ENCODE data around the gene SEZ6.

SEZ6 gene

DNA sequence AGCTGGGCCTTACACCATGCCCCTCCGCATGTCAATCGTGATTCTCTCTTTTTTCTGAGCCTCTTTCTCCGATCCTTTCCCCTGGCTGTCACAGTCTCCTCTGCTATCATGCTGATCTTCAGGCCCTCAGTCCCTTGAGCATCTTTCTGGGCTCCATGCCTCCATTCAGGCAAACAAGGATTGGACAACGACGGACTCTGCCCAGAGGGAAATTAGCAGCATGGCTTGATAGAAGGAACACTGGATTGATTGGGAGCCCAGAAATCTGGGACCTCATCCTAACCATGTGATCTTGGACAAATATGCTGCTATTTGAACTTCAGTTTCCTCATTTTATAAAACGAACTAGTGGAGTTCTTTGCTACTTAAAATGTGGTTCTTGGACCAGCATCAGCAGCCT is 35.0 kb downstream of the SEZ6 start:
- H3K9ac ChIP-seq (ENCODE audit: low read length in 5 of 5): no peak overlapping the region
- no peak overlapping the region for H3K4me3 ChIP-seq (ENCODE audit: low read depth in 1 of 5, low read length in 5 of 5)
- H3K4me1 ChIP-seq (ENCODE audit: control insufficient read depth in 5 of 5, insufficient read depth in 5 of 5, low read length in 5 of 5): peaks cover 16 to 87% (median 79%) of the 10 kb centered on the region in 5 donors
- no peaks in the 10 kb centered on the region for H3K36me3 ChIP-seq (ENCODE audit: control insufficient read depth in 5 of 5, insufficient read depth in 5 of 5, low read length in 5 of 5)
- no peak overlapping the region for H3K27ac ChIP-seq (ENCODE audit: low read depth, low read length)
- no peaks in the 10 kb centered on the region for H3K27me3 ChIP-seq (ENCODE audit: control insufficient read depth in 5 of 5, insufficient read depth in 4 of 5, low read length in 5 of 5)
- no peaks in the 10 kb centered on the region for H3K9me3 ChIP-seq (ENCODE audit: control insufficient read depth in 5 of 5, low read length in 5 of 5)

GRCh38 chr17:28969706-28970393 is 36.0 kb downstream of the SEZ6 start:
- H3K27ac ChIP-seq (ENCODE audit: low read depth, low read length): no peak overlapping the region
- H3K4me3 ChIP-seq (ENCODE audit: low read depth in 1 of 5, low read length in 5 of 5): no peak overlapping the region

GRCh38 chr17:28968914-28969295 is 36.9 kb downstream of the SEZ6 start:
- H3K27ac ChIP-seq (ENCODE audit: low read depth, low read length): no peak overlapping the region
- H3K4me1 ChIP-seq (ENCODE audit: control insufficient read depth in 5 of 5, insufficient read depth in 5 of 5, low read length in 5 of 5): peaks cover 13 to 70% (median 60%) of the 10 kb centered on the region in 5 donors
- peaks cover 0 to 6% (median 3%) of the 10 kb centered on the region in 5 donors for H3K27me3 ChIP-seq (ENCODE audit: control insufficient read depth in 5 of 5, insufficient read depth in 4 of 5, low read length in 5 of 5)
- no peaks in the 10 kb centered on the region for H3K36me3 ChIP-seq (ENCODE audit: control insufficient read depth in 5 of 5, insufficient read depth in 5 of 5, low read length in 5 of 5)
- H3K4me3 ChIP-seq (ENCODE audit: low read depth in 1 of 5, low read length in 5 of 5): no peak overlapping the region
- no peak overlapping the region for H3K9ac ChIP-seq (ENCODE audit: low read length in 5 of 5)
- H3K9me3 ChIP-seq (ENCODE audit: control insufficient read depth in 5 of 5, low read length in 5 of 5): no peaks in the 10 kb centered on the region

More at GRCh38 chr17:28969706-28970393, 36.0 kb downstream of the SEZ6 start:
- H3K27me3 ChIP-seq (ENCODE audit: control insufficient read depth in 5 of 5, insufficient read depth in 4 of 5, low read length in 5 of 5): no peaks in the 10 kb centered on the region
- H3K9ac ChIP-seq (ENCODE audit: low read length in 5 of 5): no peak overlapping the region
- no peaks in the 10 kb centered on the region for H3K36me3 ChIP-seq (ENCODE audit: control insufficient read depth in 5 of 5, insufficient read depth in 5 of 5, low read length in 5 of 5)
- no peaks in the 10 kb centered on the region for H3K9me3 ChIP-seq (ENCODE audit: control insufficient read depth in 5 of 5, low read length in 5 of 5)
- H3K4me1 ChIP-seq (ENCODE audit: control insufficient read depth in 5 of 5, insufficient read depth in 5 of 5, low read length in 5 of 5): peaks cover 16 to 79% (median 69%) of the 10 kb centered on the region in 5 donors

DNA sequence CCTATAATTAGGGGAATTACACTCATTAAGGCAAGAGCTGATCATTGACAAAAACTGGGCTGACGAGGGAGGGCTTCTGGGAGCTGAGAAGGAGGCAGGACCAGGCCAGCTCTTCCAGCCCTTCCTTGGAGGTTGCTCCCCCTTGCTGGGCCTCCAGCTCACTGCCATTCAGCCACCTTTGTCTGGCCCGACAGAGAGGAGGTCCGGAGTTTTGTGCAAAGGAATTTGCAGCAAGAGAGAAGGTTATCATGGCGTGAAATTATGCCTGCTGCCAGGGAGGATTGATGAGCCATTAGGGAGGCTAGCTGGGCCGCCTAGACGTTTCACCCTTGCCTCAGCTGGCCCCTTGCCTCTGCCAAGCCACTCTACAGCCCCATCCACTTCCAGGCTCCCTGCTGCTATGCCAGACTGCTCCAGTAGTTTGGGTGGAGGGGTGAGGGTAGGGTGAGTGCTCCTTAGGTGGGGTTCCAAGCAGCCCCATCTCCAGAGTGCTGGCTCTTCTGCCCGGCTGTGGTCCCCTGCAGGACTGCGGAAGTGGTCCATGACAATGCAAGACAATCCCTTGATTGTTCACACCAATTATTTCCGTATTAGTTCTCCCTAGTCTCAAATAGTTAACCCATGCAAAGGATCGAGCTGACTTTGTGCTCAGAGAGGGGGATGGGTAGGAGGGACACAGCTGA is 37.5 kb downstream of the SEZ6 start:
- peaks cover 0 to 11% (median 4%) of the 10 kb centered on the region in 5 donors for H3K27me3 ChIP-seq (ENCODE audit: control insufficient read depth in 5 of 5, insufficient read depth in 4 of 5, low read length in 5 of 5)
- H3K9ac ChIP-seq (ENCODE audit: low read length in 5 of 5): no peak overlapping the region
- no peaks in the 10 kb centered on the region for H3K36me3 ChIP-seq (ENCODE audit: control insufficient read depth in 5 of 5, insufficient read depth in 5 of 5, low read length in 5 of 5)
- H3K27ac ChIP-seq (ENCODE audit: low read depth, low read length): no peak overlapping the region
- H3K4me3 ChIP-seq (ENCODE audit: low read depth in 1 of 5, low read length in 5 of 5): no peak overlapping the region
- no peaks in the 10 kb centered on the region for H3K9me3 ChIP-seq (ENCODE audit: control insufficient read depth in 5 of 5, low read length in 5 of 5)
- H3K4me1 ChIP-seq (ENCODE audit: control insufficient read depth in 5 of 5, insufficient read depth in 5 of 5, low read length in 5 of 5): peaks cover 11 to 65% (median 55%) of the 10 kb centered on the region in 5 donors

DNA sequence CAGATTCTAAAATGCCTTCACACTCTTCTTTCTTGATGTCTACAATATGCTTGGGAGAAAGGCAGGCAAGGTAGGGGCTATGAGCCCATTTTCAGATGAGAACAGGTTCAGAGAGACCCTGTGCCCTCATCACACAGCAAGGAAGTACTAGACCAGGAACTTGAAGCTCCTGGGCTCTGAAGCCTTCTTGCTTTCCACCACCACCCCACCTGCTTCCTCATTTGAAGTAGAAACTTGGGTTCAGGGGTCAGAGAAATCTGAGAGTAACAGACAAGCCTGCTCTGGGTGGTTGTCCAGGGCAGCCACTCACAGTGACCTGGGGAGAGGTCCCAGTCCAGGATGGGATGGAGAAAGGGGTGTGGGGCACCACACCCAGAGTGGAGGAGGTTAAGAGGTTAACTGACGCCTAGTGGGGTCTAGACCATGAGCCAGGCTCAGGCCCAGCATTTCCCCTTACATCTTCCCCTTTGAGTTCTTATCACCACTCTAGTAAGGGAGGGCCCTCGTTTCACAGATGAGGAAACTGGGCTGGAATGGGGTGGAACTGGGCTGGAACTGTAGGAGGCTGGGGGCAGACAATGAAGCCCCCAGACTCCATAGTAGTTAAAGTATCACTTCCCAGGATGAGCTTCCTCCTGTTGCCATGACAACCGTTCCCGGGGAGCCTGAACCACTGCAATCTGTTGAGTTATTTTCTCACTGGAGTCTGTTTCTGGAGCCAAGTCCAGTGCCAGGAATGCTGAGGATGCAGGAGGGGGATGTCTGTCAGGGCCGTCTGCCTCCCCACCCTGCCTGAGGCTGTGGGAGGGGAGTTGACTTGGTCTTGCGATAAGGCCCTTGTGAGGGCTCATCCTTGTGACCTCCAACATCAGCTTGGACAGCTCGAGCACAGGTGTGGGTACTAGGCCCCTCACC is 38.4 kb downstream of the SEZ6 start:
- H3K9me3 ChIP-seq (ENCODE audit: control insufficient read depth in 5 of 5, low read length in 5 of 5): no peaks in the 10 kb centered on the region
- no peaks in the 10 kb centered on the region for H3K36me3 ChIP-seq (ENCODE audit: control insufficient read depth in 5 of 5, insufficient read depth in 5 of 5, low read length in 5 of 5)
- H3K27me3 ChIP-seq (ENCODE audit: control insufficient read depth in 5 of 5, insufficient read depth in 4 of 5, low read length in 5 of 5): peaks cover 0 to 13% (median 5%) of the 10 kb centered on the region in 5 donors
- no peak overlapping the region for H3K4me3 ChIP-seq (ENCODE audit: low read depth in 1 of 5, low read length in 5 of 5)
- no peak overlapping the region for H3K27ac ChIP-seq (ENCODE audit: low read depth, low read length)
- H3K9ac ChIP-seq (ENCODE audit: low read length in 5 of 5): no peak overlapping the region
- H3K4me1 ChIP-seq (ENCODE audit: control insufficient read depth in 5 of 5, insufficient read depth in 5 of 5, low read length in 5 of 5): peaks cover 10 to 56% (median 46%) of the 10 kb centered on the region in 5 donors

DNA sequence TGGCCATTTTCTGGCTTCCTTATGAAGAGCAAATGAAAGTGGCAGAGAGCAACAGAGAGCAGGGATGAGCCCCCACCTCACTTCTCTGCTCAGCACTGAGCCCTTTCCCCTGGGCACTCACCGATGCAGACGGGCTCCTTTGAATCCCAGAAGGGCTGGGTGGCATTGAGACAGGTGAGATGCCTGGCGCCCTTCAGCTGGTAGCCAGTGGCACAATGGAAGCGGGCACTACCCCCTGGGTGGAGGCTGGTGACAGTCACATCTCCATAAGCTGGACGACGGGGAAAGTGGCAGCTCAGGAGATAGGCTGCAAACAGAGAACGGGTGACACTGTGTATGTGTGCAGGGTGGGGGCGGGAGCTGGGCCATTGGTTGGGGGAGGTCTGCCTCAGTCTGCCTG is 42.0 kb downstream of the SEZ6 start:
- no peak overlapping the region for H3K27ac ChIP-seq (ENCODE audit: low read depth, low read length)
- no peaks in the 10 kb centered on the region for H3K36me3 ChIP-seq (ENCODE audit: control insufficient read depth in 5 of 5, insufficient read depth in 5 of 5, low read length in 5 of 5)
- peaks cover 6 to 20% (median 17%) of the 10 kb centered on the region in 5 donors for H3K4me1 ChIP-seq (ENCODE audit: control insufficient read depth in 5 of 5, insufficient read depth in 5 of 5, low read length in 5 of 5)
- H3K4me3 ChIP-seq (ENCODE audit: low read depth in 1 of 5, low read length in 5 of 5): no peak overlapping the region
- no peak overlapping the region for H3K9ac ChIP-seq (ENCODE audit: low read length in 5 of 5)
- H3K27me3 ChIP-seq (ENCODE audit: control insufficient read depth in 5 of 5, insufficient read depth in 4 of 5, low read length in 5 of 5): peaks cover 0 to 25% (median 12%) of the 10 kb centered on the region in 5 donors
- no peaks in the 10 kb centered on the region for H3K9me3 ChIP-seq (ENCODE audit: control insufficient read depth in 5 of 5, low read length in 5 of 5)

- Histone ChIP-seq H3K36me3 (ENCODE audit: control insufficient read depth in 5 of 5, insufficient read depth in 5 of 5, low read length in 5 of 5) (no peaks in the 10 kb centered on the region), H3K4me1 (ENCODE audit: control insufficient read depth in 5 of 5, insufficient read depth in 5 of 5, low read length in 5 of 5) (peaks cover under 1 to 13% (median 10%) of the 10 kb centered on the region in 5 donors), H3K27ac (ENCODE audit: low read depth, low read length) (no peak overlapping the region), H3K4me3 (ENCODE audit: low read depth in 1 of 5, low read length in 5 of 5) (no peak overlapping the region), H3K9me3 (ENCODE audit: control insufficient read depth in 5 of 5, low read length in 5 of 5) (no peaks in the 10 kb centered on the region), H3K27me3 (ENCODE audit: control insufficient read depth in 5 of 5, insufficient read depth in 4 of 5, low read length in 5 of 5) (peaks cover 0 to 25% (median 12%) of the 10 kb centered on the region in 5 donors), H3K9ac (ENCODE audit: low read length in 5 of 5) (no peak overlapping the region)
These were observed 42.7 kb downstream of the SEZ6 start for GRCh38 chr17:28963055-28963611.

DNA sequence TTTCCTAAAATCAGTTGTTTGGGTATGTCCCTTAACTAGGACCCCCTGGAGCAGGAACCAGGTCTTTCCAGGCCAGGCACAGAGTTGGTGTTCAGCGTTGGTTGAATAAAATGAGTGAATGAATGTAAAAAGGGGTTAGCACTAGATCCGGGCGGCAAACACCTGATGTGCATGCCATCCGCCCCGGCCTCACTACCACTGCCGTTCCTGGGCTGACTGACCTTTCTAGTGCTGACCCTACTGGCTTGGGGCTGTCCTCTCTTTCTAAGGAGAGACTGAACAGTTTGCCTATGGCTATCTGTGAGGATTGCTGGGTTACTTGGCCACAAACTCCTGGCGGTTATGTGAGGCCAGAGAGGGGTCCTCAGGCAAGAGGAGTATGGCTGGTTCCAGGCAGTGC is 44.4 kb downstream of the SEZ6 start:
- H3K27ac ChIP-seq (ENCODE audit: low read depth, low read length): no peak overlapping the region
- peaks cover 0 to 25% (median 12%) of the 10 kb centered on the region in 5 donors for H3K27me3 ChIP-seq (ENCODE audit: control insufficient read depth in 5 of 5, insufficient read depth in 4 of 5, low read length in 5 of 5)
- no peak overlapping the region for H3K9ac ChIP-seq (ENCODE audit: low read length in 5 of 5)
- H3K36me3 ChIP-seq (ENCODE audit: control insufficient read depth in 5 of 5, insufficient read depth in 5 of 5, low read length in 5 of 5): no peaks in the 10 kb centered on the region
- H3K9me3 ChIP-seq (ENCODE audit: control insufficient read depth in 5 of 5, low read length in 5 of 5): no peaks in the 10 kb centered on the region
- H3K4me3 ChIP-seq (ENCODE audit: low read depth in 1 of 5, low read length in 5 of 5): no peak overlapping the region
- H3K4me1 ChIP-seq (ENCODE audit: control insufficient read depth in 5 of 5, insufficient read depth in 5 of 5, low read length in 5 of 5): peaks cover 0 to 2% (median 0%) of the 10 kb centered on the region in 5 donors

DNA sequence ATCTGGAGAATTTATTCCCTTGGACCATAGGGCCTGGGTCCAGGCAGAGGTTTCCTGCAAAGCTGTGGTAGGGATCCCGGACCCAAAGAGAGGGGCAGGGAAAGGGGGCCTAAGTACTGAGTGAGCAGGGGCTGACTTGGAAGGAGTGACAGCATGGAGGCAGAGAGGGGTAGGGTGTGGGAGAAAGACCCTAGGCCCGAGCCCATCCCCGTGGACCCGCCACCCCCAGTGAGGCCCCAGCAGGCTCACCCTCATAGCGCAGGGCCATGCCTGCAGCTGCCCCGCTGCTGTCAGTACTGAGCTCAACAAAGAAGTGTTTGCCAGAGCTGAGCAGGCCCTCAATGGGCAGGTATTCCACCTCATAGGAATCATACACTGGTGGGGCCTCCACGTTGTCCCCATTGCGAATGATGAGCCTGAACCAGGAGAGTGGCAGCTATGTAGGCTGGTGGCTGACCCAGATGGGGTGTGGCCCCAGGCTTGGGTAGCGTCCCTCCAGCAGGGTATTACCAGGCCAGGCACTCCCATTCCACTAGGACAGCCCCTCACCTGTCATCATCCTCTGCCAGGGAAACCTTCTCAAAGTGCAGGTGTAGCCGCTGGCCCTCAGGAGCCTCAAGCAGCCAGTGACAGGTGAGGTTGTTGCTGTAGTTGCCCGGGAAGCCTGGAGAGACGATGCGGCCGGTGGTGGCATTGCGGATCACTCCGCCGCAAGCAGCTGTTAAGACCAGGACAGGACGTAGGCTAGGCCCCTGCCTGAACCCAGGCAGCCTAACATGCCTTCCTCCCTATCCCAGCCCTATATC is 45.4 kb downstream of the SEZ6 start:
- Histone ChIP-seq H3K27me3 (ENCODE audit: control insufficient read depth in 5 of 5, insufficient read depth in 4 of 5, low read length in 5 of 5) (peaks cover 0 to 25% (median 12%) of the 10 kb centered on the region in 5 donors), H3K4me3 (ENCODE audit: low read depth in 1 of 5, low read length in 5 of 5) (no peak overlapping the region), H3K9ac (ENCODE audit: low read length in 5 of 5) (no peak overlapping the region), H3K4me1 (ENCODE audit: control insufficient read depth in 5 of 5, insufficient read depth in 5 of 5, low read length in 5 of 5) (no peaks in the 10 kb centered on the region), H3K27ac (ENCODE audit: low read depth, low read length) (no peak overlapping the region), H3K9me3 (ENCODE audit: control insufficient read depth in 5 of 5, low read length in 5 of 5) (no peaks in the 10 kb centered on the region), H3K36me3 (ENCODE audit: control insufficient read depth in 5 of 5, insufficient read depth in 5 of 5, low read length in 5 of 5) (no peaks in the 10 kb centered on the region)
